ENCODE data around the gene SRRM2. TPM values are rescaled to one million over a fixed set of nuclear protein-coding genes. Genes with fewer than 3 reads are reported as not detected.
"Not testable (repeated sequence)": the region's sequence is repeated elsewhere in the genome, so short reads cannot be mapped to it uniquely, and the experiment has no call there.

Gene SRRM2
- total RNA-seq, 2 donors from 2014 or later, result 118 to 174 TPM

- no peaks in the 10 kb centered on the region for H3K9me3 ChIP-seq
- no peaks in the 10 kb centered on the region for H3K27me3 ChIP-seq
- no peaks in the 10 kb centered on the region for H3K36me3 ChIP-seq
- H3K27ac ChIP-seq, result peak overlapping the region; percentile 77 to 78
- peak; percentile 79 to 88 for TF ChIP-seq CTCF (IDR thresholded peaks at IDR 0.05)
- peak overlapping the region; percentile 66 to 67 for H3K4me3 ChIP-seq
- H3K4me1 ChIP-seq, result peaks cover 0 to 25% of the 10 kb centered on the region in 2 donors
- DNase-seq (ENCODE audit: low spot score), result peak; percentile 81
These were observed 31.5 kb upstream of the SRRM2 start for GRCh38 chr16:2720719-2721633.

DNA sequence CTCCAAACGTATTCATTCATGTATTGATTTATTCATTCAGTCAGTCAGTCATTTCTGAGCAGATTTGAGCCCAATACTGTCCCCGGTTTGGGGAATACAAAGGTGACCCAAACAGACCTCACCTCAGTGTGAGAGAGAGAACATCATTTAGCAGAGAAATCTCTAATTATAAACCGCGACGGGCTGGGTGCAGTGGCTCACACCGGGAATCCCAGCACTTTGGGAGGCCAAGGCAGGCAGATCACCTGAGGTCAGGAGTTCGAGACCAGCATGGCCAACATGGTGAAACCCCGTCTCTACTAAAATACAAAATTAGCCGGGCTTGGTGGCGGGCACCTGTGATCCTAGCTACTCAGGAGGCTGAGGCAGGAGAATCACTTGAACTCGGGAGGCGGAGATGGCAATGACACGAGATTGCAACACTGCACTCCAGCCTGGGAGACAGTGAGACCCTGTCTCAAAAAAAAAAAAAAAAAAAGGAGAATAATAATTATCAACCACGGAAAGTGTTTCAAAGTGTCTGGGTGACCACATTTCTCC lies 30.7 kb upstream of the SRRM2 start:
- Histone ChIP-seq H3K27ac (peak overlapping the region; percentile 77 to 78), H3K4me3 (peak overlapping the region; percentile 66 to 67), H3K4me1 (peaks cover 0 to 25% of the 10 kb centered on the region in 2 donors)
- not testable (repeated sequence) for H3K9me3 ChIP-seq; H3K27me3 ChIP-seq; H3K36me3 ChIP-seq; DNase-seq (ENCODE audit: low spot score)

GRCh38 chr16:2724088-2724676 lies 28.3 kb upstream of the SRRM2 start:
- Histone ChIP-seq H3K36me3 (no peaks in the 10 kb centered on the region), H3K9me3 (no peaks in the 10 kb centered on the region), H3K4me1 (peaks cover 0 to 21% of the 10 kb centered on the region in 2 donors), H3K27ac (no peak overlapping the region), H3K4me3 (no peak overlapping the region), H3K27me3 (no peaks in the 10 kb centered on the region)
- no peak for DNase-seq (ENCODE audit: low spot score)
- TF ChIP-seq CTCF (IDR thresholded peaks at IDR 0.05), result no peak

DNA sequence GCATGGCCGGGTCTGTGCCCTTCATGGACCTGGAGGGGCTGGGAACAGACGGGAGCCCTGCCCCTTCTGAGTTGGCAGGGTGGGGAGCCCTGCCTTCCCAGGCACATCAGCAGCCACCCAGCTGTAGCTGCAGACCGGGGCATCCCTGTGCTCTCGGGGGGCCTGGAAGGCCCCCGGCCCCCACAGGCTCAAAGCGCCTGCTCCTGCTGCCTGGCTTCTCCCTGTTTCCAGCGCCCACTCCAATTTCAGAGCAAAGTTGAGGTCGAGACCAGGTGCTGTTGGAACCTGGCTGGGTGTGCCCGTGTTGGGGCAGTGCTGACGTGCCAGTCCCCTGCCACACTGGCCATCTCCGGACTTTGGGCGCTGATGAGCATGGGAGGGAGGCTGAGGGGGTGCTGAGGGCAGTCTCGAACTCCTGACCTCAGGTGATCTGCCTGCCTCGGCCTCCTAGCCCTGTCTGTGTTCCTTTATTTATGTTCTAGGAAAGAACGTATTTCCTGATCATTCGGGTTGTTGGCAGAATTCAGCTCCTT lies 27.6 kb upstream of the SRRM2 start:
- H3K4me1 ChIP-seq, result peaks cover 0 to 14% of the 10 kb centered on the region in 2 donors
- H3K27ac ChIP-seq, result no peak overlapping the region
- H3K4me3 ChIP-seq, result no peak overlapping the region
- no peaks in the 10 kb centered on the region for H3K36me3 ChIP-seq
- DNase-seq (ENCODE audit: low spot score), result no peak
- H3K9me3 ChIP-seq, result no peaks in the 10 kb centered on the region
- H3K27me3 ChIP-seq, result no peaks in the 10 kb centered on the region
- TF ChIP-seq CTCF (IDR thresholded peaks at IDR 0.05), result no peak

GRCh38 chr16:2726923-2727322 lies 25.5 kb upstream of the SRRM2 start:
- Histone ChIP-seq H3K4me1 (no peaks in the 10 kb centered on the region), H3K4me3 (no peak overlapping the region), H3K9me3 (no peaks in the 10 kb centered on the region), H3K36me3 (no peaks in the 10 kb centered on the region), H3K27ac (no peak overlapping the region), H3K27me3 (no peaks in the 10 kb centered on the region)
- TF ChIP-seq CTCF (IDR thresholded peaks at IDR 0.05), result no peak
- no peak for DNase-seq (ENCODE audit: low spot score)

GRCh38 chr16:2728034-2728433 lies 24.4 kb upstream of the SRRM2 start:
- no peak overlapping the region for H3K4me3 ChIP-seq
- no peak overlapping the region for H3K27ac ChIP-seq
- DNase-seq (ENCODE audit: low spot score), result no peak
- no peaks in the 10 kb centered on the region for H3K36me3 ChIP-seq
- H3K9me3 ChIP-seq, result no peaks in the 10 kb centered on the region
- H3K27me3 ChIP-seq, result no peaks in the 10 kb centered on the region
- TF ChIP-seq CTCF (IDR thresholded peaks at IDR 0.05), result no peak
- H3K4me1 ChIP-seq, result no peaks in the 10 kb centered on the region

Measured in right atrium auricular region (tissue), 2 donors.